Kidney glomerular epithelial cell (primary cell): ENCODE data around the gene ATG16L1.

Source experiments
- DNase-seq: peaks from one replicate; lab custom pipeline; 2025; lab: John Stamatoyannopoulos, UW

ATG16L1 gene

DNA sequence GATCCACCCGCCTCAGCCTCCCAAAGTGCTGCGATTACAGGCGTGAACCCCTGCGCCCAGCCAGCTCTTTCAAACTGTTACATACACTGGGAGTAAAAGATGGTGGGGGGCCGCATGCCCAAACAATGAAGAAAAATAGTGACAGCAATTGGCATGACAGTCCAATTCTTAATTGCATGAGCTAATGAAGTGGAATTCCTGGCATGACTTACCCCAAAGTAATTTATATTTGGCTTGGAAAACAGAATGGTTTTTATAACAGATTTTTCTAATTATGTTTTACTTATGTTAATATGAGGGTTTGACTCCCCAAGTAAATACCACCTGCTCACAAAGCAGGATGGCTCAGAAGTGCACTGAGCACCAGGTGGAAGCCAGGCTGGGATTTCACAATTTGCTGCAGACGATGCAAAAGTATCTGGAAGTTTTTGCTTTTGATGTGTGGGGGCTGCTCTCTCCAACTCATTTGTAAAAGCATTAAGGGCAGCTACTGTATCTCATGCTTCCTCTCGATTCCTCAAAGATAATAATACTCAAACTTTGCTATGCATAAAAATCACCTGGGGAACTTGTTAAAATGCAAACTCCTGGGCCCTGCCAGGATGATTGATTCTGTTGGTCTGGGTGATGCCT is 24.0 kb upstream of the ATG16L1 start:
- DNase-seq = no peak

DNA sequence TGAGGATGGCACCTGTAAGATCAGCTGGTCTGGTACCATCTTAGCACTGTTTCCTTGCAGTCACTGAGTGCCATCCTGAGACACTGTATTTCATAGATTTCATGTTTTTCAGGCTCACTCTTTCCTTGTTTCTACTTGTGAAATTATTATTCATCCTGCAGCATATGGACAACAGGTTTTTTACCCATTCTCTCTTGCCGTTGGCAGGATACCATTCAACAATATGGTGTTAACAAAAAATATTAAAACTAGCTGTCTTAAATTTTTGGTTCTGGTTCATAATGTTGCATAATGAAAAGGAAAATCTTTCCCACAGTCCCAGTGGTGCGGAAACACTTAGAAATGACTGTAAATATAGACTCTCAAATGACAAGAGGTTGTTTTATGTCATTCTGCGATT is 23.1 kb upstream of the ATG16L1 start:
- no peak for DNase-seq

DNA sequence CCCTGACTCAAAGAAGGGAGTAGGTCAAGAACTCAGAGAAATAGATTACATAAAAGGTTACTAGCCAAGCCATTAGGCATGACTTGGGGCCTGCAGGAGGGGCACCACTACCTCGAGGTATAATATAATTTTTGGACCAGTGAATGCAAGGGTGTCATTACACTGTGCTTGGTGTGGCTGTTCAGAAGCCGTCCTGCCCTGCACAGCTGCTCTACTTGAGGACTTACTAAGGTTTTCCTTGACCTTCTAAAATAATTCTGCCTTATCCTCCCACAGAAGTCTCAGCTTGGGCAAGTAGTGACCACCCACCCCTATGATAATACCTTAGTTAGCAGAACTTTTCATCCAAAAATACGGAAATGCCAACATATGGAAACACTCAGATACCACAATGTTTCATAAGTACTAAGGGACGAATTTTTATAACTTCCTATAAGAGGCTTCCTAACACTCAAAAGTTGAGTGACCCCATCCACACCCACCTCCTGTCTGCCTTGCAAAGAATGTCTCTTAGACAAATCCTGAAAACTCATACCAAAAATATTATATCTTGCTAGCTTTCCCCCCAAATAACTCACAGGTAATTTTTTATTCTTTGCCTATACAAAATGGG is 17.7 kb upstream of the ATG16L1 start:
- no peak for DNase-seq

DNA sequence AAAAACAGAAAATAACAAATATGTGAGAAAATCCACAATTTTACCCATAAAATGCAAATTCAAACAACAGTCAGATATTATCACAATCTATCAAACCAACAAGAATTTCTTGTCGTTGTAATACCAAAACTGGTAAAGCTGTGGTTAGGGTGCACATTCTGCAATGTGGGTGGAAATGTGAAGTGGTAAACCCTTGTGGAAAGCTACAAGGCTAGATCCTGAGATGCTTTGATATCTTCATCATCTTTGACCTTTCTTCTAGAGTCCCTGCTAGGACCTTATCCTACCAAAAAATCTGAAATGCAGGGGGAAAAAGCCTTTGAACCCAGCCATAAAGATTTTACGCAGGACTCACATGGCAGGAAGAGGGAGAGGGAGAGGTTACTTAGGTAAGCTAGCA is 17.2 kb upstream of the ATG16L1 start:
- no peak for DNase-seq

DNA sequence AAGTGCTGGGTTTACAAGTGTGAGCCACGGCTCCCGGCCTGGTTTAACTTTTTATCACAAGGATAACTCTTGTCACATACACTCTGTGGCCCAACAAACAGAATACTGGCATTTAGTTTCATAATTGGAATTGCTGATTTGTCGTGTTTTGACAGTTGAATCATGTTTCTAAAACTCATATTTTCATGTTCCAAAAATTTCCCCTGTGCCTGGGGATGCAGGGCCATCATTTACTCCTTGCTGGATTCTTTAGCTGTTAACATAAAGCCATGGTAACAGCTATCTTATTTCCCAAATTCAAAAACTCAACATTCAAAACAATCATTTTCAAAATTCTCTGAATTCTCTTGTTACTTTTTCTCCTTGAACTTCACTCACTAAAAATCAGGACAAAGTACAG is 16.5 kb upstream of the ATG16L1 start:
- no peak for DNase-seq

DNA sequence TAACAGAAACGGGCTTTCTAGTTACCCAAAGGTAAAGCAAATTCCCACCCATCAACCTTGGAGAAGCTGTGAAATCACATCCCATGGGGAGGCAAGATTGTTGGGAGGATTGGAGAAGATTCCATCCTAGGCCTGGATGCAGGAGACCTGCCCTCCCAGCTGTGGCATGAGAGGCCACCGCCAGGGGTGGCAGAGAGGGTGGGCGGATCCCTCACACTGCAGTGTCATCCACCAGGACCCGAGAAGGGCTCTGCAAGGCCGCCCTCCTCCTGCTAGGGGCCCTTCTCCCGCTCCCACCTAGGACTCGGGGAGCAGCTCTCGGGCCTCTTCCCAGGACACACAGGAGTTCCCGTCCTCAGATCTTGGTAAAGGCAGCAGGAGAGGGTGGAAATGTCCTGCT is 15.5 kb upstream of the ATG16L1 start:
- no peak for DNase-seq

DNA sequence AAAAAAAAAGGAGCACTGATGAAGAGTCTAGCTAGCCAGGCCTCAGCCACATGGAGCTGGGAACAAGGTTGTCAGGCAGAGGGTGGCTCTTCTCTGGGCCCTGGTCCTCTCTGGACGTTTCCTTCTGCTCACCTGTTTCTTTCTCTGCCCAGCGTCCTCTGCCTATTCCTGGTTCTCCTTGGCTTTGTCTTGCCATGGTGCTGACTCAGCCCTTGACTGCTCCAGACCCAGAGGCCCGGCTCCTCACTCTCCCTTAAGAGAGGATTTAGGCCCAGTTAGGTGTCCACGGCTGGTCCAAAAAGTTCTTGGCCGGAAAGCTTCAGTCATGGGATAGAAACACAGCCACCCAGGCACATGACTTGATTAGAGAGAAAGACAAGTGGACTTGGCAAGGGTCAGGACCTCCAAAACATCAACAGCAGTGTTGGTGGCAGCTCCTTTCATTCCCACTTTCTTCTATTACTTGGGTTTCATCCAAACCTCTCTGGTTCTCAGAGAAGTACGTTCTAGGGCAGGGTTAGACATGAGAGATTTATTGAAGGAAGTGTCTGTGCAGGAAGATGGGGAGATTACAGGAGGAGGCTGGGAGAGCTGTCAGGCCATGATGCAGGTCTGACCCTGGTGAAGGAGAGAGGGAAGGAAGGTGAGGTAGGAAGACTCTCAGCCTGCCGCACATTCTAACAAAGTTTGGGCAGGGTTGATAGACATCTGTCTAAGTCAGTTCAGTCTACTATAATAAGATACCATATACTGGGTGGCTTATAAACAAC is 14.5 kb upstream of the ATG16L1 start:
- DNase-seq = no peak

DNA sequence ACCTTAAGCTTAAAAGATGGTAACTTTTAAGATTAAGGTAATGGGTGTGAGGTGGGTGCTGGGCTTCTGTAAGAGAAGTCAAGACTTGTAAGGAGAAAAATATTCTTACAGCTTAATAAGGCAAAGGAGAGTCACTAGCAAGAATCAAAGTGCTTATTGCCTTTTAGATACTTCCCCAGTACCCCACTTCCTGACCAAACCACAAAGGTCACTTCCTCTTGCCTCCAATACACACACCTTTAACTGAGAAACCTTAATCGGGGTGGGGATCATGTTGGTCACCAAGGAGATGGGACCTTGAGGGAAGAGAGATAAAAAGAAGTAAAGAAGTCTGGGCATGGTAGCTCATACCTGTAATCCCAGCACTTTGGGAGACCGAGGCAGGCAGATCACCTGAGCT is 10.6 kb upstream of the ATG16L1 start:
- no peak for DNase-seq

DNA sequence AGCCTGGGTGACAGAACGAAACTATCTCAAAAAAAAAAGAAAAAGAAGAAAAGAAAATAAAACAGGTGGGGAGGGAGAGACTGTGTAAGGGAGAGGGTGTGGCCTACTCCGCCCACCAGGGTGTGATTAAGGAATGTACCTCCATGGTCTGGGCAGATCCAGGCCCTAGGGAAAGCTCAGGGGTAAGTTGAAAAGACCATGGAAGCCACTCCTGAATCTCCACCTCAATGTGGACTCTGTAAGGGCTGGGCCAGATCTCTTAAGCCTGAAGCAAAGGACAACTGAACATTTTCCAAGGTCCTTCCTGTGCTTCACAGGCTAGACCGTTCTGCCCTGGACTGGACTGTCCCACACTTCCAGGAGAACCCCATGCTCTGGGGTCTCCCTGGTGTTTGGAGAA is 9.7 kb upstream of the ATG16L1 start:
- no peak for DNase-seq

DNA sequence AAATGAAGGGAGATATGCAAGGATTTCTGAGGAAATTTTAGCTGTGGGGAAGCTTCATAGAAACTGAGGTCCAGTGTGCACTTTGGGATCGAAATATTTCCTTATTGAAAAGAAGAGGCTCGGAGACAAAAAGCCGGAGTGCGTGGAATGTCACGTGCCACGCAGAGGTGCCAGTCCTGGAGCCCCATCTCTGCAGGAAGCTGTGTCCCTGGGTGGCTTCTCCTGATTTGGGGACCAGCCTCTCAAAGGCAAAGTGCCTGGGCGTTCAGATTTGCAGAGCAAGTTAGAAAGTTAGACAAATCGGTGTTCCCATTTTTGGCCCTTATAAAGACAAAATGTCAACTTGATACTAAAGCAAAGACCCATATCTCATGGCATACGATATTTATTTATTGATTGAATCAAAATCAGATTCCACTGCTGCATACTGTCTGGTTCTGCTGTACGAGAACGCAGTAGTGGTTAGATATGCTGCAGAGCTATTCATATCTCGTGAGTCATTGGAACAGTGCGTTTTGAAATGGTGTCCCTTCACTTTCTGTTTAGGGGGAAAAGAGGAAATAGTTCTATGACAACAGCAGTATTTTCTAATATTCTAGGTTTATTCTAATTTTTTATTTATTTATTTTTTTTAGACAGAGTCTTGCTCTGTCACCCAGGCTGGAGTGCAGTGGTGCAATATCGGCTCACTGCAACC is 9.1 kb upstream of the ATG16L1 start:
- no peak for DNase-seq

DNA sequence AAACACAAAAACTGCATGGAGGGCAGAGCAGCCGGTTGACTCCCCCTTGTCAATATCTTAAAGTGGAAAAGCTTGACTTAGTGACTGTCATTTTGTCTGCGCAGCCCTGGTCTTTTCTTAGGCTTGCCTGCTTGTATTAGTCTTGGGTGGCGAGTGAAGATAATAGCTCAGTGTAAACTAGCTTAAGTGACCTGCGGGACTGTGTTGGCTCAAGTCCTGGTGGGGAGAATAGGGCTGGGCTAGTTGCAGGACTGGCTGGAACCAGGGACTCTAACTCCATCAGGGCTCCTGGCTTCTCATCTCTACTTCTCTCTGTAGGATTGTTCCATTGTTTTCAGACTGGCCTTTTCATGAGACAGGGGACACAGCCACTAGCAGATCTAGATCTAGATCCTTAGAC is 8.1 kb upstream of the ATG16L1 start:
- no peak for DNase-seq

DNA sequence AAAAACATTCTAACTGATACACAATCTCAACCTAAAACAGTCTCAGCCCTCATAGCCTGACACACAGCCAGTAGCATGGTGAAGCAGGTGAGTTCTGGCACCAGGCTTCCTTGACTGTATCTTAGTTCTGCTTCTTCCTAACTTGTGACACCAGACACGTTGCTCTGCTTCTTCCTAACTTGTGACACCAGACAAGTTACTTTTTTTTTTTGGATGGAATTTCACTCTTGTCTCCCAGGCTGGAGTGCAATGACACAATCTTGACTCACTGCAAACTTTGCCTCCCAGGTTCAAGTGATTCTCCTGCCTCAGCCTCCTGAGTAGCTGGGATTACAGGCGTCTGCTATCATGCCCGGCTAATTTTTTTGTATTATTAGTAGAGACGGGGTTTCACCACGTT is 6.7 kb upstream of the ATG16L1 start:
- DNase-seq = no peak

DNA sequence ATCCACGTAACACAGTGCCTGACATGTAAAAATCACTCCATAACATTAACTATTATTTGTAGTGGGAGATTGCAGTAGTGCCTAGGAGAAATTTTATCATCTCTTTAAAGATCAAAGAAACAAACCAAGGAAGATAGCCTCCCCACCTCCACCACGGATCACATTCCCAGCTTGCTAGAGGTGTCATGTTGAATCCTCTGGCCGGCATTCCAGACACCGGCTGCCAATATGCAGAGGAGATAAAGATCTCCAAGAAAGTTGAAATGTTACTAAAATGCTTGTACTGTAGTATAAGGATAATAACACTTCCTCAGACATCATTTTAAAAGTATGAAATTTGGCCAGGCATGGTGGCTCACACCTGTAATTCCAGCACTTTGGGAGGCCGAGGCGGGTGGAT is 6.1 kb upstream of the ATG16L1 start:
- DNase-seq = no peak

DNA sequence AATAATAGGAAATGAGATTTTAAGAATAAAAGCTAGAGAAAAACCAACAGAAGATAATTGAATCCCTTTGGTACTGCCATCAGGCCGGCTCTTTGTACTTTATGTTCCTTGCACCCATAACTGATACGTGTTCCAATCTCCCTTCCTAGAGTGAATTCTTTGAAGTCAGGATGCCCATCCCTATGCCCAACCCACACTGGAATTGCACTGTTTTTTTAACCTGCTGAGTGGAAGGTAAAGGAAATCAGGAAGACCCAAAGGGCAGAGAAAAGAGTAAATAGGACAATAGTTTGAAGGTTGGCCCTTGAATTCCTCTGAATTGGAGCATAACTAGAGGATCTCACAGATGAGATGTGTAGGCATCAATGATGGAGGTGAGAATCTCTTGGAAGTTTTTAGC is 4.4 kb upstream of the ATG16L1 start:
- DNase-seq = no peak

DNA sequence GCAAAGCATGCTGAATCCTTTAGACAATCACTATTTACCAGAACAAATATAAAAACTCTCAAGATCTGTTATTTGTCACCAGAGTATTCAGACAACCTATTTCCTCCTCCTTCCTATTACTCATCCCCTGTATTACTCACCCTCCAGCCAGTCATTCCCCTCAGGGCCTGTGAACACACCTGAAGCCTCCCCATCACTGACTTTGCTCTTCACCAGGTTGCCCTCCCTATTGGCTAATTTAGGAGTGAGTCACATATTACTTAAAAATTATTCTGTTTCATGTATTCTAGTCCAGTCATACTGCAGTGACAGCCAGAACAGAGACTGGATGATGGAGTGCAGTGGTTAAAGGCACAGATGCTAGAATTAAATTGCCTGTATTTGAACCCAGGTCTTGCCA is 3.7 kb upstream of the ATG16L1 start:
- peak; percentile 89 for DNase-seq

DNA sequence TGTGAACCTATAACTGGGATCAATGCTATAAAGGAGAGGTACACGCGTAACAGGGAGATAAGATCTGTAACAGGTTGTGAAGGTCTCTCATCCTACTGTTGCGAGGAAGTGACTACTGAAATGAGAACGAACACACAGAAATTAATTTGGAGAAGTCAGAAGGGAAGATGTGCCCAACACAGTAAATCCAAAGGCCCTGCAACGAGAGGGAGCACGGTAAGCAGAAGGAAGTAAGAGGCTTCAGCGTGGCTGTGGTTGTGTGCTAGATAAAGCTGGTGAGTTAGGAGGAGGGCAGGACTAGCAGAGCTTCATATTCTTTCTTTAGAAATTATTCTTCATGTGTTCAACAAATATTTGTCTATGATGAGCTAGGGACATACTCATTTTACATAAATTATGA is 2.5 kb upstream of the ATG16L1 start:
- no peak for DNase-seq

DNA sequence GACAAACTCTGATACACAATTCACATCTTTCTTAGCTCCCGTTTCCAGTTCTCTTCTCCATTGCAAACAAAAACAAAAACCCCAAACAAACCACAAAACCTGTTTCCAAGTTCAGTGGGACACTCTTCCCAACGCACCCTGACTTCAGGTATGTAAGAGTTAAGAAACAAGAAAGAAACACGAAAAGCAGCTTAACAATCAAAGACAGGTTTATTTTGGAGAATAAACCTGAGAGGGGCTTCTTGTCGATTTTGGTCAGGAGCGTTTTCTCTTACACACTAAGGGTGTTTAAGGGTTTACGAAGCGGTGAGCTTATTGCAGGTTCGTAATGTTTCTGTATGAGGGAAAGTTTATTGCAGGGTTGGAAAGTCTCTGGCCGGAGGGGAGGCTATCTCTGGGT is 905 bp upstream of the ATG16L1 start:
- no peak for DNase-seq

DNA sequence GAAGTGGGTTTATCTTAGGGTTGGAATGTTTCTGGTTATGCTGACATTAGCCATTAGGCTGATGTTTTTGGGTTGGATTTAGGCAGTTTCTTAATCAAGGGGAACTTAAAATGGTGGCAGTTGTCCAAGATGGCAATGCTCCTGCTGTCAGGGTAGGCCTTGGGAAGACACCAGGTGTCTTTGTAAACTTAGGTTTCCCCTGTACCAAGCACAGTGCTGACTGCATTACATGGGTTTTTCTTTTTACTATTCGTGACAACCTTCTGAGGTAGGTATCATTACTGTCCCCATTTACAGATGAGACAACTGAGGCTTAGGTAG is 528 bp upstream of the ATG16L1 start:
- DNase-seq = no peak

DNA sequence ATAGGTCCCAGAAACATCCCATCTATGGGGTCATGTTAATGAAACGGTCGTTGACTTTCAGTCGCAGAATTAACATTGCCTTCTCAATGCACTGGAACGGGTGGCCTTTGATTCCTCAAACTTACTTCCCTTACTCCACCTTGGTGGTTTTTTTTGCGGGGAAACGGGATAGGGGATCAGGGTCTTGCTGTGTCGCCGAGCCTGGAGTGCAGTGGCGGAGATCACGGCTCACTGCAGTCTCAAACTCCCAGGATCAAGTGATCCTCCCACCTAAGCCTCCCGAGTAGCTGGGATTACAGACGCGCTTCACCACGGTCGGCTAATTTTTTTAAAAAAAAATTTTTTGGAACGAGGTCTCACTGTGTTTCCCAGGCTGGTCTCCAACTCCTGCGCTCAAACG is 754 bp downstream of the ATG16L1 start:
- DNase-seq = no peak

DNA sequence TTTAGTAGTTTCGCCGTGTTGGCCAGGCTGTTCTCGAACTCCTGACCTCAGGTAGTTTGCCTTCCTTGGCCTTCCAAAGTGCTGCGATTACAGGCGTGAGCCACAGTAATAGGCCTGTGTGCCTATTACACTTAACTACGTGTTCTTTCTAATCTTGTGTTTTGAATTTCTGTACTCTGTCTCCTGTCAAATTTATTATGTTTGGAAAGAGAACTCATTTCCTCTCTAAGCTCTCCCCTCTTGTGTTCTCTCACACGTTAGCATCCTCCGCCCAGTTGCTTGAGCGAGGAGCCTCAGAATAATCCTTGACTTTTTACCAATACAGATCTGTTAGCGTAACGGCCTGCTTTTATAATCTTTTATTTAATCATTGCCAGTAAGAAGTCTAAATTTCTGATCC is 3.7 kb downstream of the ATG16L1 start:
- no peak for DNase-seq

DNA sequence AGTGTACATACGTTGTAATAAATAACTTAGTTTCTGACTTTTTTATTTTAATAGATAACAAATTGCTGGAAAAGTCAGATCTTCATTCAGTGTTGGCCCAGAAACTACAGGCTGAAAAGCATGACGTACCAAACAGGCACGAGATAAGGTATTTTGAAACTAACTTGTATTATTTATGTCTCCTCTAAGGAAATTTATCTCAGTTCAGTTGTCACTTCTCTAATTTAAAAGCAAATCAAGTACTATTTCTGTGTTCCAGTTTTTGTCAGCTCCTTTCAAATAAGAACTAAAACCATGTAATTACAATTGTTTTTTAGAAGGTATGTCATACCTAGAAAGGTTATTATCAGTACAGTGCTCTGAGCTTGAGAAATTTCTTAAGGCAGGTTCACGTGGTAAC is 4.6 kb downstream of the ATG16L1 start:
- no peak for DNase-seq

DNA sequence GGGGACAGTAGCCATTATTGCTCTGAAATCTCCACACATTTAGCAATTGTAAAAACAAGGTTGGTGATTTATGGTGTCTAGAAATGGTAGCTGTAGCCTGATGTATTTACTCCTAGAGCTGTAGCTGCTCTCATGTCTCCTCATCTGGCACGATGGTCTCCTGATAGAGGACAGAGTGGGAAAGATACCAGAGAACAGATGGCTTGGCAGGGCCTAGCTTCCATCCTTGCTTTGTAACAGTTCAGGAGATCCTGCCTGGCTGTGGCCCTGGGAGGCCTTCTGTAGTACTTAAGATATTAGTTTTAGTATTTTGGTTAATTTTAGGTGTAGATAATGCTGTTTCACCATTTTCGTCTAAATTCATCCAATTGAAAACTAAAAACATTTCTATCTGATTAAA is 6.7 kb downstream of the ATG16L1 start:
- DNase-seq = no peak

DNA sequence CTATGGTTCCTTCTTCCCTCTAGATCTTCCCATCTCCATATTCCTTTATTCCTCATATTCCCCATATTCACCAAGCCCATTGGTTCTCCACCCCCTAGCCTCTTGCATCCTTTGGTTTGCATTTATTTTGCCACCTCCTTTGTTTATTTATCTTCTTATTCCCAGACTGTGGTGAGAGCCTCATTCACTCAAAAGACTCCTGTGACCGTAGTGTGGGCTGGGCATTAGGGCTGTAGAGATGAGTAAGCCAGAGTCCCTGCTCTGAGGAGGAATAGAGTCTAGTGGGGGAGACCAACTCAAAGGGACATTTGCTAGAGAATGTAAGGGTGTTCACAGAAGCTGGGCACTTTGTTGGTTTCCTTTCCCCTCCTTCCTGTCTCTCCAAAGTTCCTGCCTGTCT is 8.3 kb downstream of the ATG16L1 start:
- DNase-seq = no peak
